AG04449 (cell line): Measurements from ENCODE around the gene PPHLN1.

Experiments
- CTCF ChIA-PET: fragments of 350-600 bp; formaldehyde crosslinking; extraction: SDS; loops from one replicate; lab custom pipeline; 2021; ENCODE audit warnings: antibody characterized with exemption; lab: Yijun Ruan, JAX
- POLR2A ChIA-PET: fragments of 400-600, 350-600 bp; formaldehyde crosslinking; extraction: SDS; loops from one replicate; lab custom pipeline; 2020; ENCODE audit warnings: antibody characterized with exemption, inconsistent platforms; lab: Yijun Ruan, JAX
- DNase-seq: peaks from one replicate; pipeline ENCODE4 v3.0.0-alpha.2; 2010; ENCODE audit warnings: low read depth, low spot score
- H3K4me3 ChIP-seq: 2 replicates; pipeline ENCODE4 v1.5.1; 2011; ENCODE audit warnings: low read depth, mild to moderate bottlenecking, control low read depth, low read length
- CTCF ChIP-seq: IDR thresholded peaks from one replicate; pipeline ENCODE4 v1.5.1; 2011; ENCODE audit warnings: mild to moderate bottlenecking, moderate library complexity, low read length, control low read depth, inconsistent platforms; ENCODE audit not compliant: insufficient read depth; ENCODE audit errors: missing control alignments

The PPHLN1 gene

GRCh38 chr12:42445891-42446290 is 119.9 kb downstream of the PPHLN1 start:
- POLR2A ChIA-PET, result no interaction called here
- CTCF ChIA-PET, result no interaction called here
- no peak for DNase-seq
- no peak overlapping the region for H3K4me3 ChIP-seq
- TF ChIP-seq CTCF, result no peak

- CTCF ChIA-PET, result no interaction called here
- TF ChIP-seq CTCF, result no peak
- POLR2A ChIA-PET, result no interaction called here
- DNase-seq, result no peak
- H3K4me3 ChIP-seq, result no peak overlapping the region
Measured at GRCh38 chr12:42446761-42447160, 120.8 kb downstream of the PPHLN1 start.

GRCh38 chr12:42447371-42447786 is 121.4 kb downstream of the PPHLN1 start:
- DNase-seq, result no peak
- ChIA-PET POLR2A (no interaction called here), CTCF (no interaction called here)
- no peak for TF ChIP-seq CTCF
- no peak overlapping the region for H3K4me3 ChIP-seq

- DNase-seq, result no peak
- CTCF ChIA-PET, result no interaction called here
- POLR2A ChIA-PET, result interaction anchor here (0.7 kb wide), 1 partner anchor 22 kb away, joined by 3 read pairs; no protein-coding TSS in a partner anchor
- H3K4me3 ChIP-seq, result no peak overlapping the region
- no peak for TF ChIP-seq CTCF
Measured at GRCh38 chr12:42448841-42449240, 122.9 kb downstream of the PPHLN1 start.

GRCh38 chr12:42450248-42450647 is 124.3 kb downstream of the PPHLN1 start:
- CTCF ChIA-PET, result interaction anchor here (0.8 to 1.2 kb wide), 2 partner anchors 119 to 127 kb away, joined by 3 read pairs; no protein-coding TSS in a partner anchor
- no peak for TF ChIP-seq CTCF

GRCh38 chr12:42458575-42458974 is 132.6 kb downstream of the PPHLN1 start:
- no peak for TF ChIP-seq CTCF
- ChIA-PET CTCF (no interaction called here), POLR2A (no interaction called here)
- DNase-seq, result no peak
- H3K4me3 ChIP-seq, result no peak overlapping the region

More at GRCh38 chr12:42450248-42450647, 124.3 kb downstream of the PPHLN1 start:
- H3K4me3 ChIP-seq, result no peak overlapping the region
- DNase-seq, result no peak
- POLR2A ChIA-PET, result no interaction called here
